H1 (cell line): ENCODE data around the gene HAPLN3. TPM values are rescaled to one million over a fixed set of nuclear protein-coding genes. Genes with fewer than 3 reads are reported as not detected.

Experiments used
- CTCF ChIA-PET: fragments of 300-600 bp; sonication (Branson Sonifier 250); formaldehyde crosslinking; loops from one replicate; lab custom pipeline; 2021; ENCODE audit not compliant: partially characterized antibody; lab: Charles Lee
- POLR2A ChIA-PET: fragments of 300-600 bp; sonication (Branson Sonifier 250); formaldehyde crosslinking; loops from one replicate; lab custom pipeline; 2021; ENCODE audit warnings: inconsistent platforms; ENCODE audit not compliant: partially characterized antibody; lab: Charles Lee
- DNase-seq, 2 experiments: peaks; one replicate each; pipeline versions ENCODE4 v3.0.0 to v3.0.0-alpha.2; 2010 to 2022; ENCODE audit warnings: low spot score in 2 of 2, low read depth in 1 of 2, mixed read lengths in 1 of 2
- FAIRE-seq: peaks from 2 replicates; lab custom pipeline; 2011; peaks lifted over from hg19 to GRCh38; lab: Jason Lieb, UNC
- H2AFZ ChIP-seq: 2 replicates; pipeline ENCODE4 v1.8.1; 2012; ENCODE audit warnings: low read length, inconsistent platforms
- H2AK5ac ChIP-seq: 2 replicates; pipeline ENCODE4 v1.6.1; 2013; ENCODE audit warnings: low read depth, low read length
- H2BK120ac ChIP-seq: replicated peaks from 2 replicates; pipeline ENCODE3; 2013; ENCODE audit warnings: low read depth, low read length, inconsistent platforms
- H2BK12ac ChIP-seq: 2 replicates; pipeline ENCODE4 v1.6.1; 2013; ENCODE audit warnings: low read depth, low read length
- H2BK15ac ChIP-seq: 2 replicates; pipeline ENCODE4 v1.6.1; 2013; ENCODE audit warnings: low read length
- H2BK20ac ChIP-seq: 2 replicates; pipeline ENCODE4 v1.6.1; 2013; ENCODE audit warnings: low read length
- H2BK5ac ChIP-seq: 2 replicates; pipeline ENCODE4 v1.6.1; 2013; ENCODE audit warnings: low read depth, low read length
- H3K14ac ChIP-seq: 2 replicates; pipeline ENCODE4 v1.6.1; 2013; ENCODE audit warnings: inconsistent platforms; ENCODE audit not compliant: insufficient read length
- H3K18ac ChIP-seq: 2 replicates; pipeline ENCODE4 v1.6.1; 2013; ENCODE audit warnings: low read length; ENCODE audit errors: extremely low read depth
- H3K23ac ChIP-seq: 2 replicates; pipeline ENCODE4 v1.6.1; 2013; ENCODE audit warnings: inconsistent platforms; ENCODE audit not compliant: insufficient read length
- H3K23me2 ChIP-seq: 2 replicates; pipeline ENCODE4 v1.6.1; 2013; ENCODE audit warnings: low read depth, low read length
- H3K27ac ChIP-seq: 2 replicates; pipeline ENCODE4 v1.6.1; 2011; ENCODE audit warnings: low read depth, low read length, inconsistent platforms
- H3K27me3 ChIP-seq, 4 experiments: replicated peaks in 1 of 4; 1 replicate in 1 of 4; 2 replicates in 3 of 4; pipeline versions ENCODE4 v1.6.1 to v1.8.1; 2011 to 2013; ENCODE audit warnings: low read length in 3 of 4, mild to moderate bottlenecking in 3 of 4, inconsistent platforms in 2 of 4, mixed read lengths in 2 of 4, moderate library complexity in 1 of 4; ENCODE audit not compliant: control insufficient read depth in 3 of 4, insufficient read depth in 3 of 4; ENCODE audit errors: extremely low read depth in 1 of 4
- H3K36me3 ChIP-seq, 4 experiments: 2 replicates each; pipeline versions ENCODE4 v1.6.1 to v1.8.1; 2011 to 2013; ENCODE audit warnings: mild to moderate bottlenecking in 4 of 4, low read length in 3 of 4, moderate library complexity in 2 of 4, control low read depth in 1 of 4, inconsistent platforms in 1 of 4; ENCODE audit not compliant: insufficient read depth in 4 of 4, control insufficient read depth in 2 of 4
- H3K4ac ChIP-seq: replicated peaks from 2 replicates; pipeline ENCODE3; 2013; ENCODE audit warnings: low read length, low read depth, mixed read lengths, inconsistent platforms; ENCODE audit not compliant: insufficient read length
- H3K4me1 ChIP-seq, 4 experiments: replicated peaks in 1 of 4; 1 replicate in 1 of 4; 2 replicates in 3 of 4; pipeline versions ENCODE4 v1.6.1 to v1.8.1; 2011 to 2013; ENCODE audit warnings: low read length in 3 of 4, inconsistent platforms in 2 of 4, mixed read lengths in 1 of 4; ENCODE audit not compliant: insufficient read depth in 4 of 4, control insufficient read depth in 3 of 4
- H3K4me2 ChIP-seq, 2 experiments: 2 replicates each; pipeline versions ENCODE4 v1.6.1 to v1.8.1; 2011 to 2013; ENCODE audit warnings: low read depth in 2 of 2, low read length in 2 of 2, control low read depth in 1 of 2, inconsistent platforms in 1 of 2, mild to moderate bottlenecking in 1 of 2; ENCODE audit not compliant: insufficient read depth in 1 of 2
- H3K4me3 ChIP-seq, 4 experiments: fragments of 200-600, 300-600 bp in 1 of 4; sonication (generic), shearing (Covaris generic), sonication (Bioruptor Twin) in 1 of 4; 2 replicates each; pipeline versions ENCODE4 v1.5.1 to v1.8.1; 2011 to 2016; ENCODE audit warnings: low read length in 4 of 4, low read depth in 3 of 4, control low read depth in 2 of 4, inconsistent platforms in 2 of 4, mild to moderate bottlenecking in 2 of 4, mixed read lengths in 1 of 4, moderate library complexity in 1 of 4; ENCODE audit not compliant: insufficient read depth in 2 of 4; ENCODE audit errors: extremely low read depth in 1 of 4
- H3K56ac ChIP-seq: replicated peaks from 2 replicates; pipeline ENCODE3; 2013; ENCODE audit warnings: low read depth, mild to moderate bottlenecking, mixed read lengths, low read length, inconsistent platforms; ENCODE audit not compliant: insufficient read length
- H3K79me1 ChIP-seq: 2 replicates; pipeline ENCODE4 v1.6.1; 2013; ENCODE audit warnings: low read depth, low read length, control low read depth
- H3K79me2 ChIP-seq, 2 experiments: 2 replicates each; pipeline versions ENCODE4 v1.6.1 to v1.8.1; 2012 to 2013; ENCODE audit warnings: low read length in 2 of 2, mild to moderate bottlenecking in 2 of 2, inconsistent platforms in 1 of 2; ENCODE audit not compliant: insufficient read depth in 2 of 2, control insufficient read depth in 1 of 2
- H3K9ac ChIP-seq, 4 experiments: replicated peaks in 1 of 4; 1 replicate in 1 of 4; 2 replicates in 3 of 4; pipeline versions ENCODE4 v1.6.1 to v1.8.1; 2011 to 2013; ENCODE audit warnings: low read depth in 3 of 4, low read length in 3 of 4, control low read depth in 2 of 4, mild to moderate bottlenecking in 2 of 4, moderate library complexity in 2 of 4, inconsistent platforms in 1 of 4; ENCODE audit errors: extremely low read depth in 1 of 4
- H3K9me3 ChIP-seq, 2 experiments: 2 replicates each; pipeline versions ENCODE4 v1.6.1 to v1.8.1; 2012 to 2013; ENCODE audit warnings: mild to moderate bottlenecking in 2 of 2, moderate library complexity in 2 of 2, control low read depth in 1 of 2, inconsistent platforms in 1 of 2, low read depth in 1 of 2, low read length in 1 of 2, mixed read lengths in 1 of 2; ENCODE audit not compliant: insufficient read depth in 2 of 2
- H4K20me1 ChIP-seq, 2 experiments: replicated peaks in 1 of 2; 2 replicates each; pipeline versions ENCODE3 to v1.8.1; 2011 to 2013; ENCODE audit warnings: inconsistent platforms in 2 of 2, low read length in 2 of 2, mild to moderate bottlenecking in 1 of 2; ENCODE audit not compliant: insufficient read depth in 2 of 2, control insufficient read depth in 1 of 2
- H4K5ac ChIP-seq: 2 replicates; pipeline ENCODE4 v1.6.1; 2013; ENCODE audit warnings: low read length, low read depth, mixed read lengths, inconsistent platforms; ENCODE audit not compliant: insufficient read length
- H4K8ac ChIP-seq: 2 replicates; pipeline ENCODE4 v1.8.0; 2013; ENCODE audit warnings: mild to moderate bottlenecking, moderate library complexity, low read length, inconsistent platforms; ENCODE audit not compliant: insufficient read depth; ENCODE audit errors: extremely low read depth
- H4K91ac ChIP-seq: replicated peaks from 2 replicates; pipeline ENCODE3; 2013; ENCODE audit warnings: low read length, mixed read lengths, inconsistent platforms; ENCODE audit not compliant: insufficient read length
- BRCA1 ChIP-seq: IDR thresholded peaks from 2 replicates; pipeline ENCODE4 v1.6.1; 2012; ENCODE audit warnings: low read depth, low read length, improper control_type of control experiment
- CBX5 ChIP-seq: fragments of 300-800, 300-1000 bp; sonication (generic); IDR thresholded peaks from 2 replicates; pipeline ENCODE4 v1.7.1; 2016; ENCODE audit warnings: antibody characterized with exemption, low read length, low read depth
- CHD2 ChIP-seq: IDR thresholded peaks from 2 replicates; pipeline ENCODE4 v1.6.1; 2012; ENCODE audit warnings: low read length, improper control_type of control experiment
- CTBP2 ChIP-seq: IDR thresholded peaks from 2 replicates; pipeline ENCODE4 v1.7.0; 2011; ENCODE audit warnings: borderline replicate concordance, mild to moderate bottlenecking, moderate library complexity, mixed read lengths, low read length; ENCODE audit not compliant: insufficient read depth, insufficient read length
- GABPA ChIP-seq: IDR thresholded peaks from 2 replicates; pipeline ENCODE4 v1.6.1; 2011; ENCODE audit warnings: mild to moderate bottlenecking, low read length, moderate library complexity, borderline replicate concordance; ENCODE audit not compliant: insufficient read depth
- GTF2F1 ChIP-seq: IDR thresholded peaks from 2 replicates; pipeline ENCODE4 v1.6.1; 2012; ENCODE audit warnings: low read depth, low read length, improper control_type of control experiment, borderline replicate concordance
- PHF8 ChIP-seq: fragments of 200-600 bp; sonication (generic); conservative IDR thresholded peaks from 2 replicates; pipeline ENCODE4 v1.7.1; 2012; ENCODE audit warnings: low read depth, mild to moderate bottlenecking, inconsistent platforms, low read length, moderate library complexity
- POU5F1 ChIP-seq: IDR thresholded peaks from 2 replicates; pipeline ENCODE4 v1.6.1; 2011; ENCODE audit warnings: low read depth, mild to moderate bottlenecking, low read length, moderate library complexity
- RFX5 ChIP-seq: IDR thresholded peaks from 2 replicates; pipeline ENCODE4 v1.6.1; 2011; ENCODE audit warnings: low read depth, low read length, improper control_type of control experiment, borderline replicate concordance
- SIRT6 ChIP-seq: IDR thresholded peaks from one replicate; pipeline ENCODE4 v1.7.1; 2012; ENCODE audit warnings: low read length, inconsistent platforms
- SP4 ChIP-seq: IDR thresholded peaks from 2 replicates; pipeline ENCODE4 v1.6.1; 2012; ENCODE audit warnings: low read length, inconsistent platforms
- TCF12 ChIP-seq: IDR thresholded peaks from 2 replicates; pipeline ENCODE4 v1.6.1; 2011; ENCODE audit warnings: low read depth, mild to moderate bottlenecking, low read length
- WGBS, 2 experiments: shearing (Covaris generic) in 1 of 2; methylation state at CpG; one replicate each; pipeline versions ENCODE4 v1.1.6 to v1.1.7; 2013 to 2015; ENCODE audit warnings: low lambda C conversion rate in 2 of 2, mixed read lengths in 2 of 2, inconsistent platforms in 1 of 2, low coverage in 1 of 2, missing lambda C conversion rate in 1 of 2; ENCODE audit not compliant: insufficient replicate concordance in 2 of 2, insufficient coverage in 1 of 2, insufficient read length in 1 of 2; ENCODE audit errors: extremely low coverage in 1 of 2, missing lambda C conversion rate in 1 of 2; 5-methylcytosine and 5-hydroxymethylcytosine counted together
- polyA plus RNA-seq, 7 experiments: library from polyadenylated mRNA; depleted of rRNA in 3 of 7; stranded (reverse) in 5 of 7; unstranded in 2 of 7; fragments of >200 nt in 5 of 7; fragments of 200-250 nt in 2 of 7; gene quantifications; 1 replicate in 5 of 7; 2 replicates in 1 of 7; 4 replicates in 1 of 7; pipeline versions ENCODE4 v1.2.1 to v1.2.3, GENCODE V29; 2011 to 2013; ENCODE audit warnings: missing spikeins in 2 of 7, mixed read lengths in 2 of 7
- total RNA-seq: library from RNA; stranded (reverse); fragmentation: NEBNext Ultra II Directional; extraction: Animal tissue kit (Norgen Biotek cat#: 25700); gene quantifications from 2 replicates; pipeline ENCODE4 v1.2.1, GENCODE V29; 2021
- TF ChIP-seq, protein P1 (sequence below): IDR thresholded peaks from 2 replicates; pipeline ENCODE4 v1.6.1; 2011; ENCODE audit warnings: low read depth, mild to moderate bottlenecking, low read length; ENCODE audit not compliant: insufficient read depth

Gene HAPLN3
- total and polyA plus RNA-seq, 2 of the 8 experiments (the other 6 are each of a cell fraction or from before 2014, with no cell fraction given): 76.2 to 79.7 TPM

DNA sequence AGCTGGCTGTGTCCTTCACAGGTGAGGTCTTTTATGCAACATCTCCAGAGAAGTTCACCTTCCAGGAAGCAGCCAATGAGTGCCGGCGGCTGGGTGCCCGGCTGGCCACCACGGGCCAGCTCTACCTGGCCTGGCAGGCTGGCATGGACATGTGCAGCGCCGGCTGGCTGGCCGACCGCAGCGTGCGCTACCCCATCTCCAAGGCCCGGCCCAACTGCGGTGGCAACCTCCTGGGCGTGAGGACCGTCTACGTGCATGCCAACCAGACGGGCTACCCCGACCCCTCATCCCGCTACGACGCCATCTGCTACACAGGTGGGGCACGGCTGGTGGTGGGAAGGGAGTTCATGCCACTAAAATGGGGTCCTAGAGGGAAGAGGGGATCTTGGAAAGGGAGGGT is 52.0 kb downstream of the HAPLN3 start:
- H2AFZ ChIP-seq: no peak overlapping the region
- H3K79me1 ChIP-seq: no peaks in the 10 kb centered on the region
- H3K23me2 ChIP-seq: no peaks in the 10 kb centered on the region
- H4K8ac ChIP-seq: no peak overlapping the region
- H2BK5ac ChIP-seq: no peak overlapping the region
- no peak overlapping the region for H3K18ac ChIP-seq
- no peak overlapping the region for H2BK15ac ChIP-seq
- no peak overlapping the region for H4K91ac ChIP-seq
- H3K79me2 ChIP-seq: no peaks in the 10 kb centered on the region
- H3K27ac ChIP-seq: no peak overlapping the region
- FAIRE-seq (no peak), DNase-seq (no peak)
- ChIA-PET CTCF (interaction anchor here (1.2 to 3.5 kb wide), 3 partner anchors 9 to 185 kb away, joined by 3 to 14 read pairs (median 6); no protein-coding TSS in a partner anchor), POLR2A (interaction anchor here (1.6 kb wide), 1 partner anchor 9 kb away, joined by 4 read pairs; no protein-coding TSS in a partner anchor)
- H2AK5ac ChIP-seq: no peak overlapping the region
- H2BK120ac ChIP-seq: no peak overlapping the region
- no peaks in the 10 kb centered on the region for H3K36me3 ChIP-seq
- H4K20me1 ChIP-seq: no peaks in the 10 kb centered on the region
- WGBS, 2 experiments: 94% methylated on average over 12 of the region's 21 CpGs; no CpG with 5 or more reads in 1 of the 2 experiments
- H3K4me3 ChIP-seq: no peak overlapping the region
- no peak overlapping the region for H3K14ac ChIP-seq
- no peaks in the 10 kb centered on the region for H3K27me3 ChIP-seq
- H3K9me3 ChIP-seq: no peaks in the 10 kb centered on the region
- no peak overlapping the region for H2BK12ac ChIP-seq
- H3K4me1 ChIP-seq: no peaks in the 10 kb centered on the region; a peak in 1 of 7 replicates
- H3K4me2 ChIP-seq: no peak overlapping the region
- no peak overlapping the region for H2BK20ac ChIP-seq
- no peak overlapping the region for H4K5ac ChIP-seq
- no peak overlapping the region for H3K23ac ChIP-seq
- H3K56ac ChIP-seq: no peak overlapping the region
- H3K9ac ChIP-seq: no peak overlapping the region
- no peak overlapping the region for H3K4ac ChIP-seq
- TF ChIP-seq PHF8 (no peak), CBX5 (no peak), RFX5 (no peak), GABPA (no peak), TCF12 (no peak), CTBP2 (no peak), CHD2 (no peak), POU5F1 (no peak), BRCA1 (no peak), GTF2F1 (no peak), SP4 (no peak), SIRT6 (no peak)
- TF ChIP-seq, protein P1, sequence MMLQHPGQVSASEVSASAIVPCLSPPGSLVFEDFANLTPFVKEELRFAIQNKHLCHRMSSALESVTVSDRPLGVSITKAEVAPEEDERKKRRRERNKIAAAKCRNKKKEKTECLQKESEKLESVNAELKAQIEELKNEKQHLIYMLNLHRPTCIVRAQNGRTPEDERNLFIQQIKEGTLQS: no peak
